ENCODE results near the gene B3GNT8. TPM values are rescaled to one million over a fixed set of nuclear protein-coding genes. Genes with fewer than 3 reads are reported as not detected.

Gene B3GNT8
- total and polyA plus RNA-seq, 2 of the 8 experiments (the other 6 are each of a cell fraction or from before 2014, with no cell fraction given), result 0.67 to 0.86 TPM

GRCh38 chr19:41401483-41401882, 25.7 kb downstream of the B3GNT8 start:
- H3K4me3 ChIP-seq (ENCODE audit: extremely low read depth in 1 of 4, insufficient read depth in 2 of 4, low read depth in 3 of 4, low read length in 4 of 4), result no peak overlapping the region
- FAIRE-seq, result no peak
- no peak overlapping the region for H3K27ac ChIP-seq (ENCODE audit: low read depth, low read length)
- H3K79me2 ChIP-seq (ENCODE audit: control insufficient read depth in 1 of 2, insufficient read depth in 2 of 2, low read length in 2 of 2), result peaks cover 0 to 20% of the 10 kb centered on the region in 2 experiments; a peak in 2 of 4 replicates
- no peak overlapping the region for H3K56ac ChIP-seq (replicated peaks; ENCODE audit: insufficient read length, low read depth, low read length)
- peaks cover 4% of the 10 kb centered on the region for H3K23me2 ChIP-seq (ENCODE audit: low read depth, low read length)
- no peak overlapping the region for H2BK5ac ChIP-seq (ENCODE audit: low read depth, low read length)
- H3K18ac ChIP-seq (ENCODE audit: extremely low read depth, low read length), result no peak overlapping the region
- no peak overlapping the region for H3K4me2 ChIP-seq (ENCODE audit: insufficient read depth in 1 of 2, low read depth in 2 of 2, low read length in 2 of 2)
- H3K9ac ChIP-seq (replicated peaks in 1 of 4; ENCODE audit: extremely low read depth in 1 of 4, low read depth in 3 of 4, low read length in 3 of 4), result no peak overlapping the region
- H2AK5ac ChIP-seq (ENCODE audit: low read depth, low read length), result no peak overlapping the region
- DNase-seq (ENCODE audit: low read depth in 1 of 2, low spot score in 2 of 2), result no peak
- H2BK12ac ChIP-seq (ENCODE audit: low read depth, low read length), result no peak overlapping the region
- no peak overlapping the region for H2BK120ac ChIP-seq (replicated peaks; ENCODE audit: low read depth, low read length)
- H4K20me1 ChIP-seq (replicated peaks in 1 of 2; ENCODE audit: control insufficient read depth in 1 of 2, insufficient read depth in 2 of 2, low read length in 2 of 2), result peaks cover 0 to 1% of the 10 kb centered on the region in 2 experiments
- no peaks in the 10 kb centered on the region for H3K27me3 ChIP-seq (replicated peaks in 1 of 4; ENCODE audit: control insufficient read depth in 3 of 4, extremely low read depth in 1 of 4, insufficient read depth in 3 of 4, low read length in 3 of 4)
- H2AFZ ChIP-seq (ENCODE audit: low read length), result no peak overlapping the region
- H3K79me1 ChIP-seq (ENCODE audit: low read depth, low read length), result peaks cover 10% of the 10 kb centered on the region; the same call in 1 of the 2 replicates
- H3K14ac ChIP-seq (ENCODE audit: insufficient read length), result no peak overlapping the region
- no peak overlapping the region for H4K5ac ChIP-seq (ENCODE audit: insufficient read length, low read depth, low read length)
- H3K36me3 ChIP-seq (ENCODE audit: control insufficient read depth in 2 of 4, insufficient read depth in 4 of 4, low read length in 3 of 4), result no peaks in the 10 kb centered on the region; a peak in 1 of 8 replicates
- H3K23ac ChIP-seq (ENCODE audit: insufficient read length), result no peak overlapping the region
- H3K9me3 ChIP-seq (ENCODE audit: insufficient read depth in 2 of 2, low read depth in 1 of 2, low read length in 1 of 2), result no peaks in the 10 kb centered on the region
- ChIA-PET CTCF (ENCODE audit: partially characterized antibody) (interaction anchor here (2.3 kb wide), 1 partner anchor 23 kb away, joined by 5 read pairs; no protein-coding TSS in a partner anchor), POLR2A (ENCODE audit: partially characterized antibody) (interaction anchor here (0.5 kb wide), 1 partner anchor 20 kb away, joined by 3 read pairs; no protein-coding TSS in a partner anchor)
- 84% methylated on average over 4 of the region's 4 CpGs; no CpG with 5 or more reads in 1 of the 2 experiments for WGBS, 2 experiments (ENCODE audit: extremely low coverage in 1 of 2, insufficient coverage in 1 of 2, insufficient read length in 1 of 2, insufficient replicate concordance in 2 of 2, low coverage in 1 of 2, low lambda C conversion rate in 2 of 2, missing lambda C conversion rate in 1 of 2)
- H4K91ac ChIP-seq (replicated peaks; ENCODE audit: insufficient read length, low read length), result no peak overlapping the region
- H3K4me1 ChIP-seq (replicated peaks in 1 of 4; ENCODE audit: control insufficient read depth in 3 of 4, insufficient read depth in 4 of 4, low read length in 3 of 4), result peaks cover 0 to 5% (median 0%) of the 10 kb centered on the region in 4 experiments; a peak in 5 of 7 replicates
- no peak for TF ChIP-seq RXRA (IDR thresholded peaks at IDR 0.05; ENCODE audit: insufficient read depth, low read depth, low read length)
- TF ChIP-seq KDM4A (IDR thresholded peaks at IDR 0.05; ENCODE audit: low read depth, low read length, severe bottlenecking), result no peak
- no peak for TF ChIP-seq ZNF274 (IDR thresholded peaks at IDR 0.05; ENCODE audit: borderline replicate concordance, extremely low read depth, low read length)
- no peak for TF ChIP-seq SP1 (IDR thresholded peaks at IDR 0.05; ENCODE audit: low read depth, low read length)
- TF ChIP-seq PHF8 (conservative IDR thresholded peaks at IDR 0.05; ENCODE audit: low read depth, low read length), result no peak
- no peak for TF ChIP-seq ASH2L (IDR thresholded peaks at IDR 0.05; ENCODE audit: low read length)
- no peak for TF ChIP-seq TCF12 (IDR thresholded peaks at IDR 0.05; ENCODE audit: low read depth, low read length)
- TF ChIP-seq NANOG (IDR thresholded peaks at IDR 0.05; ENCODE audit: insufficient read depth, low read depth, low read length, poor library complexity, severe bottlenecking), result no peak
- no peak for TF ChIP-seq SP4 (IDR thresholded peaks at IDR 0.05; ENCODE audit: low read length)
- TF ChIP-seq CHD2 (IDR thresholded peaks at IDR 0.05; ENCODE audit: low read length), result no peak
- TF ChIP-seq KDM1A (IDR thresholded peaks at IDR 0.05; ENCODE audit: borderline replicate concordance, low read length), result no peak
- no peak for TF ChIP-seq GTF2F1 (IDR thresholded peaks at IDR 0.05; ENCODE audit: borderline replicate concordance, low read depth, low read length)
- no peak for TF ChIP-seq CEBPB (IDR thresholded peaks at IDR 0.05; ENCODE audit: low read depth, low read length)
- TF ChIP-seq SP2 (IDR thresholded peaks at IDR 0.05; ENCODE audit: low read length), result no peak
- TF ChIP-seq BACH1 (IDR thresholded peaks at IDR 0.05; ENCODE audit: low read length), result no peak
- no peak overlapping the region for H2BK20ac ChIP-seq (ENCODE audit: low read length)
- no peak overlapping the region for H3K4ac ChIP-seq (replicated peaks; ENCODE audit: insufficient read length, low read depth, low read length)
- H2BK15ac ChIP-seq (ENCODE audit: low read length), result no peak overlapping the region
- no peak overlapping the region for H4K8ac ChIP-seq (ENCODE audit: extremely low read depth, insufficient read depth, low read length)

Measured in H1 (cell line).